Gastroesophageal sphincter (tissue), 3 donors: ENCODE results near the gene ASB13.

Source experiments
- CTCF ChIP-seq, 4 experiments: fragments of 200-600 bp in 2 of 4; fragments of 450-650 bp in 2 of 4; sonication (generic) in 1 of 4; IDR thresholded peaks; one replicate each; pipeline ENCODE4 v1.5.1; 2017 to 2019; ENCODE audit warnings: antibody characterized with exemption in 4 of 4, mild to moderate bottlenecking in 2 of 4, moderate library complexity in 2 of 4
- EP300 ChIP-seq: sonication (generic); formaldehyde crosslinking; IDR thresholded peaks from one replicate; pipeline ENCODE4 v1.6.1; 2017; ENCODE audit warnings: antibody characterized with exemption, mild to moderate bottlenecking
- POLR2A ChIP-seq, 2 donors: fragments of 450-650 bp; IDR thresholded peaks; one replicate each; pipeline ENCODE4 v1.6.1; 2017; ENCODE audit warnings: antibody characterized with exemption in 2 of 2, mild to moderate bottlenecking in 2 of 2, moderate library complexity in 1 of 2

DNA sequence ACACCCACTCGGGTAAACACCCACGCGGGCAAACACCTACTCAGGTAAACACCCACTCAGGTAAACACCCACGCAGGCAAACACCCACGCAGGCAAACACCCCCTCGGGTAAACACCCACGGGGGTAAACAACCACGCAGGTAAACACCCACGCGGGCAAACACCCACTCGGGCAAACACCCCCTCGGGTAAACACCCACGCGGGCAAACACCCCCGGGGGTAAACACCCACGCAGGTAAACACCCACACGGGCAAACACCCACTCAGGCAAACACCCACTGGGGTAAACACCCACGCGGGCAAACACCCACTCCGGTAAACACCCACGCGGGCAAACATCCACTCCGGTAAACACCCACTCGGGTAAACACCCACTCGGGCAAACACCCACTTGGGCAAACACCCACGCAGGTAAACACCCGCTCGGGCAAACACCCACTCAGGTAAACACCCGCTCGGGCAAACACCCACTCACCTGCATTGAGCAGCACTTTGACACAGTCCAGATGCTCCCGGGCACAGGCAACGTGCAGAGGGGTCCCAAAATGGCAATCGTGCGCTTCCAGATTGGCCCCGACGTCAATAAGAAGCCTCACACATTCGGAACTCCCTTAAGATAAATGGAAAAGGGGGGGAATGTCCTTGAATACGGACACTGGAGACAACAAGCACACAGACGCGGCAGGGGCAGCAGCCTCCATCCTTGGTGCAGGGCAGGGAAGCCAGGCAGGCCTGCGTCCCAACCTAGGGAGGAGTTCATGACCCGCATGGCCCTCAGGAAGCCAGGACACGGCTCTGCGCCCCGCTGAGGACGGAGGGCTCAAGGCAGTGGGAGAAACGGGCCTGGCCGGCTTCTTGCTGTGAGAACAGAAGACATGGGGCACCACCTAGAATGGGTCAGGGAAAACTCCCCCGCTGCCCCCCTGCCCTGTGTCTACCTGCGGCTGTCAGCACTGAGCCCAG, 17.6 kb downstream of the ASB13 start:
- no peak for TF ChIP-seq EP300
- TF ChIP-seq CTCF (IDR thresholded peaks at IDR 0.05): no peak
- TF ChIP-seq POLR2A (IDR thresholded peaks at IDR 0.05): no peak
